GM18870 (cell line): Measurements from ENCODE around the gene TSC22D4.
A peak's percentile ranks its signal among the peaks of the same experiment; 100 is the strongest.

Experiments used
- ATAC-seq: cut with Tn5 transposase; IDR thresholded peaks from one replicate; pipeline ENCODE4 v1.9.1; 2021; ENCODE audit warnings: moderate library complexity; ENCODE audit not compliant: unreplicated experiment

The TSC22D4 gene

DNA sequence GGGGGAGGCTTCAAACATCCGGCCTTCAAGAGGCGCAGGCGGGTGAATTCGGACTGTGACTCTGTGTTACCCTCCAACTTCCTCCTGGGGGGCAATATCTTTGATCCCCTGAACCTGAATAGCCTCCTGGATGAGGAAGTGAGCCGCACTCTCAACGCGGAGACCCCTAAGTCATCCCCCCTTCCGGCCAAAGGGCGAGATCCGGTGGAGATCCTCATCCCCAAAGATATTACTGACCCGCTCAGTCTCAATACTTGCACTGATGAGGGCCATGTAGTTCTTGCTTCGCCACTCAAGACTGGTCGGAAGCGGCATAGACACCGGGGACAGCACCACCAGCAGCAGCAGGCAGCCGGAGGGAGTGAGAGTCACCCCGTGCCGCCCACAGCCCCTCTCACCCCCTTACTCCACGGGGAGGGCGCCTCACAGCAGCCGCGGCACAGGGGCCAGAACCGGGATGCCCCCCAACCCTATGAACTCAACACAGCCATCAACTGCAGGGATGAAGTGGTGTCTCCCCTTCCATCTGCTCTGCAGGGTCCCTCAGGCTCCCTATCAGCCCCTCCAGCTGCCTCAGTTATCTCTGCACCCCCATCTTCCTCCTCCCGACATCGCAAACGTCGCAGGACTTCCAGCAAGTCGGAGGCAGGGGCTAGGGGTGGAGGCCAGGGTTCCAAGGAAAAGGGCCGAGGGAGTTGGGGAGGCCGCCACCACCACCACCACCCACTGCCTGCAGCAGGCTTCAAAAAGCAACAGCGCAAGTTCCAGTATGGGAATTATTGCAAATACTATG lies 48.3 kb downstream of the TSC22D4 start:
- ATAC-seq, result no peak

DNA sequence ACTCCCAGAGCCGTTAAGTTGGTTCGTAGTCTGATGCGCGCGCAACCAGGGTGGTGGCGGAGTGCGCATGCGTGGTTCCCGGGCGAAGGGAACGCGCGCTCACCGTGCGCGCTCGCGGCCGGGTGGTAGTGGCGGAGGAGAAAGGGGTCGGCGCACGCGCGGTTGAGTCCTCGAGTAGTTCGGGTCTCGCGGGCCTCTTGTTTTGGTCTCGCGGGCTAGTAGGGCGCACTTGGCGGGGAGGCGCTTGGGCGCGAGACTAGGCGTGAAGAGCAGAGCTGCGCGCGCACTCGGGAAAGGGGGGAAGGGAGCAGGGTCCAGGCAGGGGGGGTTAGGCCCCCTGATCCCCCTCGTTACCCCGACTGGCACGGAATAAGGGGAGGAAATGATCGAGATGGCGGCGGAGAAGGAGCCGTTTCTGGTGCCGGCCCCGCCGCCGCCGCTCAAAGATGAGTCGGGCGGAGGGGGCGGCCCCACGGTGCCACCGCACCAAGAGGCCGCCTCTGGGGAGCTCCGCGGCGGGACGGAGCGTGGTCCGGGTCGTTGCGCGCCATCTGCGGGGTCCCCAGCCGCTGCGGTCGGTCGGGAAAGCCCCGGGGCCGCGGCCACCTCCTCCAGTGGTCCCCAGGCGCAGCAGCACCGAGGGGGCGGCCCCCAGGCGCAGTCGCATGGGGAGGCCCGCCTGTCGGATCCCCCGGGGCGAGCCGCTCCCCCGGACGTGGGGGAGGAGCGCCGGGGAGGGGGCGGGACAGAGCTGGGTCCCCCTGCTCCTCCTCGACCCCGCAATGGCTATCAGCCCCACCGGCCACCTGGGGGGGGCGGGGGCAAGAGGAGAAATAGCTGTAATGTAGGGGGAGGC lies 49.1 kb downstream of the TSC22D4 start, which contains the start of gene MEPCE:
MEPCE (plus strand) TSS at position 195 of the 856 bp plus-strand sequence; CDS start at position 383, 188 bp downstream.
- ATAC-seq, result peak; percentile 27

DNA sequence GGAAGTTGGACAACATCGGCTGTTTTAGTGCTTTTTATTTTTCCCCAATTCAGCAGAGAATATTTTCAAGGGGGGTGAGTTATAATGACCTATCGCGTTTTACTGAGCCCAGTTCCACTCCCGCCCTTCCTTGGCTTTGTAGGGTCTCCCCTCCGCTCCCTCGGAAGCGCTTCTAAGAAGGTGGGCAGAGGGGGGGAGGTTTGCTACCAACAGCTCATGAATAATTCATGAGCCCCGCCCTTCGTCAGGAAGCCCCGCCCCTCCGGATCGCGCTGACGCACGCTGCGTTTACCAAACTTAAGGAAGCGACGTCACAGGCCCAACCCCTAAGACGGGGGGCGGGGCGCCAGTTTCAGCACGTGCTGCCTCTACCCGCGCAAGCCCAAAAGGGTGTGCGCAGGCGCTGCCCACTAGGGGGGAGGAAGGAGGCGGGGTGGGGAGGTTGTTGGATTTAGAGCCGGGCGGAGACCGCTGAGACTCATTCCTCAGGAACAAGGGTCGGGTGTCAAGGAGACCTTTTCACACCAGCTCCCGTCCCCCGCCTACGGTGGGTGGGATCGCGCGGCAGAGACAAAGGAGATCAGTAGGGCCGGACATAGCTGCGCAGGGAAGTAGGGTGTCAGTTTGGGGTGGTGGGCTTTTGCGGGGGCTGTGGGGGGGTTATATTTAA lies 49.9 kb downstream of the TSC22D4 start:
- ATAC-seq, result peak; percentile 38

DNA sequence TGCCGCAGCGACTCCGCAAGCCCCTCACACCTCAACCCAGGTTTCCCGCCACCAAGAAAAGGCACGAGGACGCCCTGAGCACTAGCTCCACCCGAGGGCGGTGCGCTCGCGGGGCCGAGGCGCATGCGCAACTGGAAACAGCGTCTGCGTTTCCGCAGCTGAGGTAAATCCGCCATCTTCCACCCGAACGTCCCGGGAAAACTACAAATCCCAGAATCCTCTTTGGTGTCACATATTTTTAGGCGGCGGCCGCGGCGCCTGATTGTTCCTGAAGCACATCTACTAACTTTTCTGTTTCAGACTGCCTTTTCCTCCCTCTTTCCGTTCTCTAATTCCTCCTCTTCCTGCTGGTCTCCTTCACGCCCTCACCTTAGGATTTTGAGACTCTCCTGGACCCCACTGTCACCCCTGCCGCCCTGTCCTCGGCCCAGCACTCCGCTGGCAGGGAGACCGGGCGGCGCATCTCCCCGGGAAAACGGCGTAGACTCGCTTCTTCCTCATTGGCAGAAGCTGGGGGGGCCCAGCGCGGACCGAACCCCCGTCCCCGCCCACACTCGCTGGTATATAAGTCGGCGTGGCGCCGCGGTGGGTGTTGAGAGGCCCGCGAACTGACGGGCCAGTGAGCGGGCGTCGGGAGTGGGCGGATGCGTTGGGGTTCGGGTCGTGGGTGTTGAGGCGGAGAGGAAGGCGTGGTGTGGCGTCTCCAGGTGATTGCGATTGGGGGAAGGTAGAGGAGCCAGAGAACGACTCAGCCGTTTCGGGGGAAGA lies 50.6 kb downstream of the TSC22D4 start, which contains the start of gene ZCWPW1:
ZCWPW1 (minus strand) TSS at position 505 of the 768 bp plus-strand sequence. CDS start 8,054 bp downstream, outside the sequence.
- peak; percentile 36 for ATAC-seq

DNA sequence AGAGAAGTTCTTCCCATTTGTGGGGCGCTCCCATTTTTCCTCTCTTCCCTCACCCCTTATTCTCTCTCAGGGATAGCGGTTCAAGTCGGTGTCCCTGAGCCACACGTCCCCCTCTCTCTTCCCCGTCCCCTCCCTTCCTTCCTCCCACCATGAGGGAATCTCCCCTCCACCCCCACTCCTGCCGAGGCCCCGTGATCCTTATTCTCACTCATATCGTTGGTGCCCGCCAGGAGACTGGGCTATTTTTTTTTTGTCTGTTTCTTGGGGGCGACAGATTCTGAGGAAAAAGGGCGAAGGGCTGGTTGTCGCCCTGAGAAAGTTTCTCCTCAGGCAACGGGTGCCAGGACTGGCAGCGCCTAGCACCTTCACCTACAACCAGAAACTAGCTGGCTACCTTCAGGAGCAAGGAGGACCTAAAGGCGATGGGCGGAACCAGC lies 51.2 kb downstream of the TSC22D4 start:
- ATAC-seq, result no peak

DNA sequence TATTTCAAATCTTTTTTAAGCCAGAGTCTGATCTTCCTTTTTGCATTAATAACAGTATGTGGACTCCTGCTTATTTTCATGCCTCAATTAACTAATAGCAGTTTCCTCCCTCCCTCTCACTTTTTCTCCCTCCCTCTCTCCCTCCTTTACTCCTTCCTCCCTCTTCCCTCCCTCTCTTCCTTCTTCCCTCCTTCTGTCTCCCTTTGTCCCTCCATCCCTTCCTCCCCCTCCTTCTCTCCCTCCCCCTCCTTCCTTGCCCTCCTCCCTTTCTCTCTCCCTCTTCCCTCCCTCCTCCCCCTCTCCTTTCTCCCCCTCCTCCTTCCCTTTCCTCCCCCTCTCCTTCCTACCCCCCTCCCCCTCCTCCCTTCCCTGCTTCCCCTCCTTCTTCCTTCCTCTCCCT lies 52.5 kb downstream of the TSC22D4 start:
- no peak for ATAC-seq

DNA sequence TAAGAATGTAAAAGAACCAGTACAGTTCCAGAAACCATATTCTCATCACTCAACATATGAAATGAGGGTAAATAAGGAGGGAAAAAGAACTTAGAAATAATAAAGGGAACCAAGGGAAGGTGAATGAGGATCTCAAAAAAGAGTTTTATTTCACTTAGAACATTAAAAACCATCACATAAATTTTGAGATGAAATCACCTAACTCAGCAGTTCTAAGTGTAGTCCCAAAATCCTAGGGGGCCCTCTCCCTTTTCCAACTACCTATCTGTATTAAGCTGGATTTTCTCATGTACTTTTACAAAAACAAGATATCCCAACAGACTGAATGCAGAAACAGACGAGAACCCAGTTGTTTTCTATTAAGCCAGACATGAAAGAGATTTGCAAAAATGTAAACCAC lies 53.7 kb downstream of the TSC22D4 start:
- no peak for ATAC-seq

DNA sequence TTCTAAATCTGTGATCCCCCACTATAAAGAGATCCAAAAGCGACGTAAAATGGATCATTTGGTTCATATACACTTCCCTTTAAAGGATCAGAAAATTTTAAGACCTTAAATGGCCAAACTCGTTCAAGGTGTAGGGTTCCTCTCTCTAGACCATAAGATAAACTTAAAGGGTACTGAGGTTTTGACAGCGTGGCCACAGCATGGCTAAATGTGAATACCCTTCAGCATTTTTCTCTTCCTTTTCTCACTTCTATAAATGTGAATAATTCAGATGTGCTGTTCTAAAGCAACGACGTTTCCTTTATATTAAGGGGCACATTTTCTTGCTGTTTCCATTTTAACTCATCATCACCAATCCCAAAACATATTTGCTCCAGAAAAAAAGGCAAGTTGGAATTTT lies 55.7 kb downstream of the TSC22D4 start:
- ATAC-seq, result no peak

DNA sequence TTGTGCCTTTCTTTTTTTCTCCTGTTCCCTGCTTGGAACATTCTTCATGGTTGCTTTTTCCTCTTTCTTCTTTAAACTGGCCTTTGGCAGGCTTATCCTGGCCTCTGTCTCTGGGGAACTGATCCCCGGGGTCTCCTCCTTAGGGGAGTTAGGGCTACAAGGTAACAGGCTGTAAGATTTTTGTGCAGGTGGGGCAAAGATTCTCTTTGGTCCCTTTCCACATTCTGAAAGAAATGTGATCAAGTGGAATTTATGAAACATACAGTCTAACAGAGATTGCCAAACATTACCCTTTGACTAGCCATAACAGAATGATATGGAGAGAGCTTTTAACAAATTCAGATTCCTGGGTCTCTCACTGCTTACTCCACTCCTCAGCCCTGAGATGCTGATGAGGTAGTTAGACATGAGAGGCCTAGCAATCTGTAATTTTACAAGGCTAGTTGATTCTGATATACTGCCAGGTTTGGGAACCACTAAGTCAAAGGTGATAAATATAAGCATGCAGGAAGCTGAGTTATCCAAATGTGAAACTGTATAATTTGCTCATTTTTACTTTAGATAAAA lies 59.3 kb downstream of the TSC22D4 start:
- no peak for ATAC-seq

DNA sequence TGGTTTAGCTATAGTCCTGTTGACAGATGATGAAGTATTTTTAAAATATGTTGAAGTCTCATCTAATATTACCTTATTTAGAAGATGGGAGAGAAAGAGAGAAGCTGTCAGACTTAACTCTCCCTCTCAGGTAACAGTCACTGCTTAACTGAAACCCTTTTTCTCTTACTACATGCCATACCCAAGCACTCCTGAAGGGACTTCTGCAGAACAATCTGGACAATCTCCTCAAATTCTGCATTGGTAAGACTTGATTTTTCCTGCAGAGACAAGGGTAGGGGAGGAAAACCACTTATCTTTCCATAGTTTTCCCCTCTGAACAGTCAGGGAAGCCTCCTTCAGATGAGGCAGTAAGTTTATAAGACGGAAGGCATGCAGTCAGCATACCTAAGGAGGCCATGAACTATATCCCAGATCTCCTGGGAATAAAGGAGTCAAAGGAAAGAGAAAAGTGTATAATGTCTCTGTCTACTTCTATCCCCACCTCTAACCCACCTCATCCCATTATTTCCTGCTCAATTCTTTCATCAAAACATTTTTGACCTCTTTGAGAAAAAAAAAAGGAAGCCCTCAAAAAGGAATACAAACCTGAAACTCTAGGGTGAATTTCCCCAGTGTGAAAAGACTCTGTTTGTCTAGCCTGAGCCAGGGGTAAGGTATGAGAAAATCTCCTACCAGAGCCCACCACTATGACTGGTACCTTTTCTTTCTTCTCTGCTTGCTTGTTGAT lies 59.9 kb downstream of the TSC22D4 start:
- ATAC-seq, result no peak
